KMS-11 (cell line): Measurements from ENCODE around the gene ADAM19.

Experiments used
- H2AFZ ChIP-seq: fragments of 200-600 bp; sonication (generic); 2 replicates; pipeline ENCODE4 v1.6.1; 2016; ENCODE audit warnings: antibody characterized with exemption, mixed run types, low read depth
- H3K27ac ChIP-seq: fragments of 200-600 bp; sonication (generic); 2 replicates; pipeline ENCODE4 v1.6.1; 2016; ENCODE audit warnings: mild to moderate bottlenecking, mixed run types
- H3K27me3 ChIP-seq: fragments of 200-600 bp; sonication (generic); 2 replicates; pipeline ENCODE4 v1.6.1; 2017; ENCODE audit warnings: mild to moderate bottlenecking, low read depth, mixed run types, moderate library complexity; ENCODE audit not compliant: insufficient read depth
- H3K36me3 ChIP-seq: fragments of 200-600 bp; sonication (generic); 2 replicates; pipeline ENCODE4 v1.6.1; 2017; ENCODE audit warnings: mild to moderate bottlenecking, mixed run types; ENCODE audit not compliant: insufficient read depth
- H3K4me1 ChIP-seq: fragments of 200-600 bp; sonication (generic); 2 replicates; pipeline ENCODE4 v1.6.1; 2016; ENCODE audit warnings: mild to moderate bottlenecking, low read depth, mixed run types; ENCODE audit not compliant: poor library complexity, severe bottlenecking
- H3K4me2 ChIP-seq: fragments of 200-600 bp; sonication (generic); 2 replicates; pipeline ENCODE4 v1.7.0; 2016; ENCODE audit warnings: mild to moderate bottlenecking, mixed run types
- H3K4me3 ChIP-seq: fragments of 200-600 bp; sonication (generic); IDR thresholded peaks from 2 replicates; pipeline ENCODE4 v1.6.1; 2017; ENCODE audit warnings: low read depth, low read length, mixed read lengths; ENCODE audit not compliant: insufficient read depth
- H3K79me2 ChIP-seq: fragments of 200-600 bp; sonication (generic); 2 replicates; pipeline ENCODE4 v1.6.1; 2016; ENCODE audit warnings: low read depth, mixed run types; ENCODE audit not compliant: insufficient read depth
- H3K9ac ChIP-seq: fragments of 200-600 bp; sonication (generic); 2 replicates; pipeline ENCODE4 v1.6.1; 2016; ENCODE audit warnings: mild to moderate bottlenecking, mixed run types
- H4K20me1 ChIP-seq: fragments of 200-600 bp; sonication (generic); 2 replicates; pipeline ENCODE4 v1.6.1; 2016; ENCODE audit warnings: mild to moderate bottlenecking, mixed run types; ENCODE audit not compliant: insufficient read depth
- TF ChIP-seq, protein P1 (sequence below): fragments of 200-600 bp; sonication (generic); conservative IDR thresholded peaks from 2 replicates; pipeline ENCODE4 v1.6.1; 2017; ENCODE audit warnings: low read depth, mild to moderate bottlenecking, antibody characterized with exemption, low read length, moderate library complexity, mixed read lengths

Gene ADAM19

DNA sequence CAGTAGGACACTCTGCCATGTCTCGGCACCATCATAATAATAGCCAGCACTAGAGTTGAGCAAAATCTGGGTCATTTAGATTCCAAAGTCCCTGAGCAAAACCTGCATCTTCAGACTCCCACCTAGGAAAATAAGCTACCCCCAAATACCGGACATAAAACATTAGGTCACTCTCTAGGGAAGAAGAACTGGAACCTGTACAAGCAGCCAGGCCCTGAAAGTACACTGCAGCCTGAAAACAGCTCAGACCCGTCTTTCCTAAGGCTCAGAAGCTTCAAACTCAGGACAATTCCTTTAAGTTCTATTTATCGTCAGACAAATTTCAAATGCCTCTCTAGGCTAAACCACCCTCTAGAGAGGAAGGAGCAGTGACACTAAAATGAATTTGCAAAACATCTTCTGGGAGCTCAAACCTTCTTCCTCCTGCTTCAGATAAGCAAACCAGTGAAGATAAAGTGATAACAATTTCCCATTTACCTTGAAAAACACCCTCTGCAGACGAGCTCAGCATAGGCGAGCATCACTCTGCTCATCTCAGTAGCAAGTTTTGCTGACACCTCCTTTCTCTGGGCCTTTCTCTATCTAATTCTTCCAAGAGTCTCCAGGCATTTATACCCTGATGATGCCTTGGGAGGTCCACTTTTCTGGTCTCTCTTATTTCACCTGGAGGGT lies 34.0 kb downstream of the ADAM19 start:
- Histone ChIP-seq H3K4me1 (peaks cover 34% of the 10 kb centered on the region), H3K27me3 (no peaks in the 10 kb centered on the region), H3K4me3 (no peak overlapping the region), H3K9ac (no peak overlapping the region), H3K79me2 (no peaks in the 10 kb centered on the region), H3K4me2 (peak overlapping the region; percentile 59; the same call in 1 of the 2 replicates), H3K36me3 (no peaks in the 10 kb centered on the region), H4K20me1 (no peaks in the 10 kb centered on the region), H2AFZ (no peak overlapping the region), H3K27ac (no peak overlapping the region; the same call in 1 of the 2 replicates)
- TF ChIP-seq, protein P1, sequence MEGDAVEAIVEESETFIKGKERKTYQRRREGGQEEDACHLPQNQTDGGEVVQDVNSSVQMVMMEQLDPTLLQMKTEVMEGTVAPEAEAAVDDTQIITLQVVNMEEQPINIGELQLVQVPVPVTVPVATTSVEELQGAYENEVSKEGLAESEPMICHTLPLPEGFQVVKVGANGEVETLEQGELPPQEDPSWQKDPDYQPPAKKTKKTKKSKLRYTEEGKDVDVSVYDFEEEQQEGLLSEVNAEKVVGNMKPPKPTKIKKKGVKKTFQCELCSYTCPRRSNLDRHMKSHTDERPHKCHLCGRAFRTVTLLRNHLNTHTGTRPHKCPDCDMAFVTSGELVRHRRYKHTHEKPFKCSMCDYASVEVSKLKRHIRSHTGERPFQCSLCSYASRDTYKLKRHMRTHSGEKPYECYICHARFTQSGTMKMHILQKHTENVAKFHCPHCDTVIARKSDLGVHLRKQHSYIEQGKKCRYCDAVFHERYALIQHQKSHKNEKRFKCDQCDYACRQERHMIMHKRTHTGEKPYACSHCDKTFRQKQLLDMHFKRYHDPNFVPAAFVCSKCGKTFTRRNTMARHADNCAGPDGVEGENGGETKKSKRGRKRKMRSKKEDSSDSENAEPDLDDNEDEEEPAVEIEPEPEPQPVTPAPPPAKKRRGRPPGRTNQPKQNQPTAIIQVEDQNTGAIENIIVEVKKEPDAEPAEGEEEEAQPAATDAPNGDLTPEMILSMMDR, result no peak

DNA sequence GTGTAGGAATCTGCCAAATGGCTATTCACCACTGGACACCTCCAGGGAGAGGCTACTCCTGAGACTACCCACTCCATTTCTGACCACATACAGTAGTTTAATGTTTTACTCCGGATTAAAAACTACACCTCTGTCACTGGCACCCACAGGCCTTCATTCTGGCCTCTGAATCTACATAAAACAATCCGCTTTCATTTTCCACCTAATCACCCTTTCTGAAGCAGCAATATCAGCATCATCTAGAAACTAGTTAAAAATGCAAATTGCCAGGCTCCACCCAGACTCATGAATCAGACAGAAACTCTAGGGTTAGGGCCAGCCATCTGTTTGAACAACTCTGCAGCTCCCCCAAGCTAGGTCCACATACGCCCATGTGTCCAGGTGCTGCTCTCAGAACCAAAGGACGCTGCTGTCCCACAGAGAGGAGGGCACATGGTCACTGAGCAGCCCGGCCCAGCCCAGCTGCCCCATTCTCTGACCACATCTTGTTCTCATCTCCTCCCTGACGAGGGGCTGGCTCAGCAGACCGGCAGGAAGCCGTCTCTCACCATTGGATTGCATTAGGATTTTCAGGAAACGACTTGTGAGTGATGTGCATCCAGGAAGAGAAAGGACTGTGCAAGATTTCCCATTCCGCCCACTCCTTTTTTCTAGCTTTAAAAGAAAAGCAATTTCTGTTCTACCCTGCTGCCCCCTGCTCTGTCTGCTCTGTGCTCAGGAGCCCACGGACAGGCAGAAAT lies 34.7 kb downstream of the ADAM19 start:
- no peaks in the 10 kb centered on the region for H3K36me3 ChIP-seq
- no peaks in the 10 kb centered on the region for H4K20me1 ChIP-seq
- peak overlapping the region; percentile 59 for H3K4me2 ChIP-seq
- no peak overlapping the region for H3K4me3 ChIP-seq
- H2AFZ ChIP-seq, result peak overlapping the region; percentile 39; the same call in 1 of the 2 replicates
- TF ChIP-seq, protein P1, result no peak
- H3K9ac ChIP-seq, result peak overlapping the region; percentile 28; the same call in 1 of the 2 replicates
- no peaks in the 10 kb centered on the region for H3K27me3 ChIP-seq
- H3K79me2 ChIP-seq, result no peaks in the 10 kb centered on the region
- H3K27ac ChIP-seq, result peak overlapping the region; percentile 45; the same call in 1 of the 2 replicates
- H3K4me1 ChIP-seq, result peaks cover 34% of the 10 kb centered on the region

DNA sequence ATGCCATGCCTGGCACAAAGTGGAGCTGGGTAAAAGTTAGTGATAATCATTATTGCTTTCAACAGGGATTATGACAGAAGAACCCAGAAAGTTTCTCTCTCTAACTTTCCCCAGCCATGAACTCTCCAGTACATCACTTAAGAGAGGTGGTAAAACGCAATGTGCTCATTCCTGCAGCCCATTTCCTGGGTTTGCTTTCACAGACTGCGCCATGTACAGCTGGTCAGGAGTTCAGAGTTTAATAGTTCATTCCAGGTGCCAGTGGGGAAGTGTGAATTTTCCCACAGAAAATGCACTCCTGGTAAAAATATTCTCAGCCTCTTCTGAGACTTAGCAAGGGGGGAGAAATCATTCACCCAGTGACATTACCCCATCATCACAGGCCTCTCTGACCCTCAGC lies 35.5 kb downstream of the ADAM19 start:
- Histone ChIP-seq H3K9ac (peak overlapping the region; percentile 28; the same call in 1 of the 2 replicates), H3K27me3 (no peaks in the 10 kb centered on the region), H3K79me2 (no peaks in the 10 kb centered on the region), H3K4me1 (peaks cover 34% of the 10 kb centered on the region), H3K36me3 (no peaks in the 10 kb centered on the region), H4K20me1 (no peaks in the 10 kb centered on the region), H3K4me3 (no peak overlapping the region), H3K4me2 (peak overlapping the region; percentile 59), H2AFZ (peak overlapping the region; percentile 39; the same call in 1 of the 2 replicates), H3K27ac (peak overlapping the region; percentile 45; the same call in 1 of the 2 replicates)
- TF ChIP-seq, protein P1, result no peak

DNA sequence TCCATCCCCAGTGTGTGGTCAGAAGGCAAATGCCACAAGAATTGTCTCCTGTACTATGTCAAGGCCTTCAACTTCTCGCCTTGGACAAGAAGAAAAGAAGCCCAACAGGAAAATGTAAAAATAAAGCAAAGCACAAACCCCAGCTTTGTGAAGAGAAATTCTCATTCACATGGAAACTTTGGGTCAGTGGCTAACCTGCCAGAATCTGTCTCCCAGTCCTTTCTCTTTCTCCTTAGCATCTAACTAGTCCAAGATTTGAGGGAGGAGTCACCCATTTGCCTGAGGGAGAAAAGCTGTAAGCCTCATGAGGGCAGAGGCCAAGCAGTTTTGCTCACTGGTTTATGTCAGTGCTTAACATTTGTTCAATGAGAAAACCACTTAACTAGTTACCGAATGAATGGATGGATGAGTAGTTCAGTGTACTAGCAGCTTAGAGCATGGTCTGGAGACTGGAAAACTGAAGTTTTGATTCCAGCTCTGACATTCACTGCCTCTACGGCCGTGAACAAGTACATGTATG lies 36.0 kb downstream of the ADAM19 start:
- H2AFZ ChIP-seq, result 0 out of 2 replicates have a peak overlapping the region, but pooled peaks have one; percentile 39
- H3K27me3 ChIP-seq, result no peaks in the 10 kb centered on the region
- H3K79me2 ChIP-seq, result no peaks in the 10 kb centered on the region
- no peak overlapping the region for H3K9ac ChIP-seq
- no peaks in the 10 kb centered on the region for H4K20me1 ChIP-seq
- H3K4me1 ChIP-seq, result peaks cover 34% of the 10 kb centered on the region
- H3K4me2 ChIP-seq, result peak overlapping the region; percentile 59; the same call in 1 of the 2 replicates
- H3K27ac ChIP-seq, result no peak overlapping the region; the same call in 1 of the 2 replicates
- TF ChIP-seq, protein P1, result no peak
- no peak overlapping the region for H3K4me3 ChIP-seq
- no peaks in the 10 kb centered on the region for H3K36me3 ChIP-seq
